ENCODE results near the gene ARMC12.

ARMC12 gene

GRCh38 chr6:35777356-35778102 lies 40.7 kb downstream of the ARMC12 start:
- no peak for DNase-seq

GRCh38 chr6:35778437-35778836 lies 41.6 kb downstream of the ARMC12 start:
- DNase-seq = no peak

GRCh38 chr6:35780719-35781118 lies 43.9 kb downstream of the ARMC12 start, which contains the start of gene CLPSL1:
Gene CLPSL1 (plus strand): TSS chr6:35781019. CDS start chr6:35781111, 92 bp downstream.
- no peak for DNase-seq

GRCh38 chr6:35781290-35781689 lies 44.5 kb downstream of the ARMC12 start:
- no peak for DNase-seq

- no peak for DNase-seq
Measured at GRCh38 chr6:35782424-35782823, 45.6 kb downstream of the ARMC12 start.

GRCh38 chr6:35784200-35784599 lies 47.4 kb downstream of the ARMC12 start:
- no peak for DNase-seq

GRCh38 chr6:35786272-35786671 lies 49.4 kb downstream of the ARMC12 start:
- no peak for DNase-seq

GRCh38 chr6:35786810-35787209 lies 50.0 kb downstream of the ARMC12 start:
- no peak for DNase-seq

GRCh38 chr6:35787266-35788218 lies 50.7 kb downstream of the ARMC12 start:
- no peak for DNase-seq

- no peak for DNase-seq
Measured at GRCh38 chr6:35788423-35788982, 51.7 kb downstream of the ARMC12 start.

GRCh38 chr6:35790683-35791082 lies 53.9 kb downstream of the ARMC12 start:
- no peak for DNase-seq

GRCh38 chr6:35794536-35795452 lies 58.0 kb downstream of the ARMC12 start:
- DNase-seq = no peak

GRCh38 chr6:35795453-35796071 lies 58.7 kb downstream of the ARMC12 start:
- no peak for DNase-seq

- DNase-seq = no peak
Measured at GRCh38 chr6:35796236-35796635, 59.4 kb downstream of the ARMC12 start.

- DNase-seq = no peak
Measured at GRCh38 chr6:35797837-35798526, 61.1 kb downstream of the ARMC12 start.
